NCI-H748 (cell line): Measurements from ENCODE around the gene DLGAP1.

ENCODE experiments used
- DNase-seq: peaks from one replicate; lab custom pipeline; 2025; ENCODE audit not compliant: unreplicated experiment; lab: John Stamatoyannopoulos, UW

The DLGAP1 gene

GRCh38 chr18:3952031-3952430 is 503.1 kb downstream of the DLGAP1 start:
- no peak for DNase-seq

GRCh38 chr18:3950668-3951404 is 504.3 kb downstream of the DLGAP1 start:
- DNase-seq, result no peak

GRCh38 chr18:3948958-3949357 is 506.1 kb downstream of the DLGAP1 start:
- DNase-seq, result no peak

GRCh38 chr18:3947383-3947782 is 507.7 kb downstream of the DLGAP1 start:
- DNase-seq, result no peak

DNA sequence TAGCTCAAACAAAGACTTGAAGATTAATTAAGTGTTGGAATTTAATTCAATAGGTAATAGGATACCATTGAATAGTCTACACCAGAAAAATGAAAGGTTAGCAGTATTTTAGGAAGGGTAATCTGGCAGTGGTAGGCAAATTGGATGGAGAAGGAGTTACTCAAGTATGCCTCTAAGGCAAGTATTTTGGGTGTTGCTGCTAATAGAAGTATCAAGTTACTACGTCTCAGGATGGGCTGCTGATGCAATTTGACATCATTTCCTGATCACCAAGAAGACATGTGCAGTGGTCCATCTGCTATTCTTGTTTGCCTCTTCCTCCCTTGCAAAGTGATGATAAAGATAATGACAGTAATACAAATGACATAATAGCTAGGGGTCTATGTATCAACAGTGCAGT is 519.8 kb downstream of the DLGAP1 start:
- no peak for DNase-seq

GRCh38 chr18:3932276-3932675 is 522.8 kb downstream of the DLGAP1 start:
- no peak for DNase-seq

DNA sequence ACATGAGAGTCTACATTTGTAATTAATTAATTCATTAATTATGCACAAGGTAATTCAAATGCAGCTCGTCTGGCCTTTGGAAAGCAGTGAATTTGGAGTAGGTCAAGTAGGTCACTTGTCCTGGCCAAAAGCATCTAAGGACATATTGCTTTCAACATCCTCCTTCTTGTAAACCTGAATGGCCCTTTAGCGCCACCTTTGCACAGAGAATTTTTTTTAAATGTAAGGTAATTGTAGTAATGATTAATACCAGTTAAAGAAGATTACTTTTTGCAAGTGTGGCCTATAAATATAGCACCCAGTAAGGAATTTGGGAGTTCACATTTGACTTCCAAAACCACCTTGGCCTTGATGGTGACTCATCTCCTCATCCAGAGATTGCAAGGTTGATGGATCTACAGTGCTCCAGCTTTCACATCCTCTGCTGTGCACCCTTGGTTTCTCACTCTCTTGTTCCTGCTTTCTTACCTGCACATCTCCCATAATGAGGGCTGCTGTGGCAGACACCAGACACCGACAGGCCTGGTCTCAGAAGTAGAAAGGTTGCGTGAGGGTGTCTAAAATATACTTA is 523.5 kb downstream of the DLGAP1 start:
- DNase-seq, result no peak

- DNase-seq, result no peak
Measured at GRCh38 chr18:3931013-3931315, 524.1 kb downstream of the DLGAP1 start.

DNA sequence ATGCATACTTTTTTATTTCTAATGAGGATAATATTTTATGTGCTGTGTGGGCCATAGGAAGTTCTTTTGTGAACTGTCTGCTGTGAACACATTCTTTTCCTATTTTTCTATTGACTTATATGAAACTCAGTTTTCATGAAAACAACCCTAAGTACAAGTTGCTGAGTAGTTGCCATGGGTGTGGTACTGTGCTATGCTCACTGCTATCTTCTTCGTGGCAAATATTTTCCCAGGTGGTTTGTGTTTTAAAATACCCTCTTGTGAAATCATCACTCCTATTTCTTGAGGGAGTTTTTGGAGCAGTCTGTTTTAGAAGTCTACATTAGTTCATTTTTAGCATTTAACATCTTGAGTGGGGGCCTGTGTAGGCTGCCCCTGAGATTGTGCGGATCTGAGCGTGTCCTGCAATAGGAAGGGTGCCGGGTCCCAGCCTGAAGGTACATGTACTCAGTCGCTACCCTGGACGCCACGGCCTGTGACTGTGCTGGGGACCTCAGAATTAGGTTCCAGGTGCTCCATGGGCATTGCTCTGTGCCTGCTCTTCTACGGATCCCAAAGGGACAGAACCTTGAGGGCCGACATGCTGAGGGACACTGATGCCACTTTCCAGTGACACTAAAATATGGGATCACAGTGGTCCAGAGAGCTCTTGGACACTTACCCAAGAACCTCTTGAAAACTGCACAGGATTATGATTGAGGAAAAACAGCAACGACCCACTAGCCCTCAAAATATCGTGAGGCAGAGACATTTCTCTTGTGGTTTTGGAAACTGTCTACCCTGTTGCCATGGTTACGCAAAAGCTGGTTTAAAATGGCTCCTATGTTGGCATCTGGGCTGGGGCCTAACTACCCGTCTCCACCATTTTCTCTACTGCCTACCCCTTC is 524.7 kb downstream of the DLGAP1 start:
- no peak for DNase-seq

DNA sequence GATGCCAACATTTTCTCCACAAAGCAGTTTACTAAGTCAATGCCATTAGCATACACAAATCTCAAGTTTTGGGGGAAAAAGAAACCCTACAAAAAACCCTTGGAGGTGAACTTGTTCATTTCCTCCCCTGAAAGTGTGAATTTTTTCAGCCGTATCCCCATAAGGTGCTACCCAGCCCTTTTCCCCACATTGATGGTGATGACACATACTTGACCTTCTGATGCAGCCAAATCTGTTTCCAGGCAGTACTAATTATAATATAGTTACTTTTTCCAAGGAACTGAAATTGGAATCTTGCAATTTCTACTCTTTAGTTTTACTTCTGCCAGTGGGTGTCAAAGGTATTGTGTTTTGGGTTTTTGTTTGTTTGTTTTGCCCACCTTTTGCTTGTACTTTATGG is 530.7 kb downstream of the DLGAP1 start:
- DNase-seq, result no peak

DNA sequence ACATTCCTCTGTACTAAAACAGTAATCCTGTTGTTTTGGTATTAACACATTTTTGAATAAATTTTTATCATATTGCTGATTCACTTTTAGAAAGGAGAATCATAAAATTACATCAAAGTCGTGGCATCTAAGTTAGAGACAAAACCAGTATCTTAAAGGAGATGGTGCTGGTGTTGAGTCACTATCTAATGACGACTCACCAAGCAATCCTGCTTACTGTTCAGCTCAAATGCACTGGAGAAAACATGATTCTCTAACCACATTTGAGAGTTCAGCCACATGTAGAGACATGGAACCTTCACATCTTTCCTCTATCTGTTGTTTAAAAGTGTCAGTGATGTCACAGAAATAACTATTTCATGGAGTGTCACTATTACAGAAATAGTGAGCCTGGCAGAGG is 531.4 kb downstream of the DLGAP1 start:
- DNase-seq, result no peak

GRCh38 chr18:3921826-3922225 is 533.3 kb downstream of the DLGAP1 start:
- no peak for DNase-seq

DNA sequence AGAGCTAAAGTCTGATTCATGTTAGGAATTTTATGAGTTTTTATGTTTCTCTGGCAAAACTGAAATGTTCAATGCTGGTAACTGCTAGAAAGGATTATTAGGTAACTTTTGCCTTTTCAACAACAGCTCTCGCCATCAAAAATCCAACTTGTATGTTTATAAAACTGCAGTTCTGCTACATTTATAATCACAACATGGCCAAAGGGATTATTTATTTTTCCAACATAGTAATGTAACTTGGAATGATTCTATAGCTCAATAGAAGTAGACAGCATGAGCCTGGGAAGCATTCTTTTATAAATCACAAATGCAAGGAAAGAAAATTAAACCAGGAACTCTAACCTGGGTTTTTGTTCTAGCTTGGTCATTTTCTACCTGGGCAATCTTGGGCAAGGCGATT is 534.3 kb downstream of the DLGAP1 start:
- DNase-seq, result no peak

DNA sequence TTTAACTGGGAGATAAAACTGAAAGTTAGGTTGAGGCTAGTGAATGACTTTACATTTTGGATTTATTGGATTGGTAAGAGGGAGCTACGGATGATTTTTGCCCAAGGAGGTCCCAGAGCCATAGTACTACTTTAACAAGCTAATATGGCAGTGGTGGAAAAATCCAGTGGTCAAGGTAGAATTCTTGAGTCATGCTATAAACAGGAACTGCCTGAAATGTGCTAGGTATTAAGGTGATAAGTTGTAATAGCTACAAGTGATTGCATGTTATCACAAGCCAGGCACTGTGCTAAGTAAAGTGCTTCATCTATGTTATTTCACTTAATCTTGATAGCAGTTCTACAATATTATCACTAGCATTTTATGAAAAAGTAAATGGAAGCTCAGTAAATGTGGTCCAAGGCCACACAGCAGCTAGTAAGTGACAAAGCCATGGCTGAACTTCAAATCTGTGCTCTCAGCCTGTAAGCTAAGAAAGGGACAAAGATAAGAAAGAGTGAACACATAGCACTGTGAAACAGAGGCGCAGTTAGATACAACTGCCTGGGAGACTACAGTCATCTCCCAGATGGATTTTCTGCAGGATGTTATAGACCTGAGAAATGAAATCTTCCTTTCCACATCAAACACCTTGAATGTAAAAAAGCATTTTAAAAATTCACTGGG is 535.6 kb downstream of the DLGAP1 start:
- DNase-seq, result no peak

GRCh38 chr18:3916082-3916481 is 539.0 kb downstream of the DLGAP1 start:
- no peak for DNase-seq

DNA sequence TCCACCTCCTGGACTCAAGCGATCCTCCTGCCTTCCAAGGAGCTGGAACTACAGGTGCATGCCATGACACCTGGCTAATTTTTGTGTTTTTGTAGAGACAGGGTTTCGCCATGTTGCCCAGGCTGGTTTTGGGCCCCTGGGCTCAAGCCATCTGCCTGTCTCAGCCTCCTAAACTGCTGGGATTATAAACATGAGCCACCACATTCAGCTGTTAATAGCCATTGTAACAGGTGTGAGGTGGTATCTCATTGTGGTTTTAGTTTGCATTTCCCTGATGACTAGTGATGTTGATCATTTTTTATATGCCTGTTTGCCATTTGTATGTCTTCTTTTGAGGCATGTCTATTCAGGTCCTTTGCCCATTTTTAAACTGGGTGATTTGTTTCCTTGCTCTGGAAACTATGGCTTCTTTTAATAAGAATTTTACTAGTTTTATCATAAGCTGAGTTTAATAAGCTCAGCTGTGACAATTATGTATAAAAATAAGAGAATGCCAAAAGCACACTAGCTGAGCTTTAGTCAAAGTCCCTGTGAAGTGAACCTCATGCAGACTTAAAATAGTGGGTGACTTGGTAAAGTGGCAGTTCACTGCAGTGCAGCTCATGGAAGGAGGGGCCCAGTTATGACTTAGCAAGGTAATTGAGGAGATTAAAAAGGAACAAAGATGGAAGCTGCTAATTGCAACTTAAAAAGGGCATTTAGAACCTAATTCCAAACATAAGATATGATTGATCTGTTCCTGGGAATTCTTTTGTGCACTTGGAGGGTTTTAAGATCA is 540.1 kb downstream of the DLGAP1 start:
- no peak for DNase-seq

- no peak for DNase-seq
Measured at GRCh38 chr18:3914109-3914508, 541.0 kb downstream of the DLGAP1 start.

GRCh38 chr18:3912705-3913104 is 542.4 kb downstream of the DLGAP1 start:
- no peak for DNase-seq

DNA sequence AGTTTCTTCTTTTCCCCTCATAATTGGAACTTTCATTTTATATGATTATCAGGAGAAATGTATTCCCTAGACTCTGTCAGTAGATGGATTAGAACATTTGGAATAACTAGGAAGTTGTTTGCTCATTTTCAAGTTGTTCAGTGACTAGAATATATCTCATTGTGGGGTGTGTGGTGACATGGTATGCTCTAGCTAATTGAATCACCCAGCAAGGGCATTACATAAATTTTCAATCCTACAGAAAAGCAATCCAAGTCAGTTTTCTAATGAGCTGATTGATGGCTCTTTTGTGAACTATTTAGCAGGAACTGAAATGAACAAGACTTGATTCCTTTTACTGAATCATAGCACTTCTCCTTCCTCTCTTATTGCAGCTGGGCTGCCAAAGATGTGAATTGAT is 543.7 kb downstream of the DLGAP1 start:
- DNase-seq, result no peak

GRCh38 chr18:3910512-3910911 is 544.6 kb downstream of the DLGAP1 start:
- no peak for DNase-seq

- no peak for DNase-seq
Measured at GRCh38 chr18:3907955-3908354, 547.2 kb downstream of the DLGAP1 start.
